Left lung (tissue), 10 donors: ENCODE measurements around the gene LSM5. TPM values are rescaled to one million over a fixed set of nuclear protein-coding genes. Genes with fewer than 3 reads are reported as not detected.
"Not testable (repeated sequence)": the region's sequence is repeated elsewhere in the genome, so short reads cannot be mapped to it uniquely, and the experiment has no call there.

ENCODE experiments used
- ATAC-seq: fragments of 200-7000 bp; cut with Tn5 transposase; one replicate; pipeline ENCODE4 v1.9.1; 2020; ENCODE audit warnings: moderate library complexity
- DNase-seq, 4 donors: peaks; one replicate each; pipeline ENCODE4 v3.0.0-alpha.2; 2013 to 2020
- H3K27ac ChIP-seq, 2 donors: fragments of 200-600 bp; sonication (generic) in 1 of 2; one replicate each; pipeline versions ENCODE4 v1.5.0 to v1.8.0; 2020 to 2021
- H3K27me3 ChIP-seq, 2 donors: fragments of 200-600 bp; sonication (generic) in 1 of 2; one replicate each; pipeline versions ENCODE4 v1.5.0 to v1.8.0; 2020 to 2021
- H3K36me3 ChIP-seq, 2 donors: fragments of 200-600 bp; sonication (generic) in 1 of 2; one replicate each; pipeline versions ENCODE4 v1.5.0 to v1.8.0; 2020 to 2021
- H3K4me1 ChIP-seq, 2 donors: fragments of 200-600 bp; one replicate each; pipeline ENCODE4 v1.8.0; 2021
- H3K4me3 ChIP-seq, 2 donors: fragments of 200-600 bp; sonication (generic) in 1 of 2; one replicate each; pipeline versions ENCODE4 v1.5.0 to v1.8.0; 2020 to 2021; ENCODE audit warnings: mild to moderate bottlenecking in 1 of 2
- H3K9me3 ChIP-seq, 2 donors: fragments of 200-600 bp; sonication (generic) in 1 of 2; one replicate each; pipeline versions ENCODE4 v1.5.0 to v1.8.0; 2020 to 2021
- intact Hi-C, 2 donors: fragments of 100-400 bp; cut with DNase I; formaldehyde crosslinking; loops; one replicate each; pipeline versions ENCODE4 v1.11.2 to v1.14.2; 2022
- polyA plus RNA-seq, 6 donors: library from polyadenylated mRNA; unstranded; fragments of 120-200 nt; gene quantifications; one replicate each; pipeline ENCODE4 v1.2.1, GENCODE V29; 2013; ENCODE audit not compliant: insufficient read length in 6 of 6
- total RNA-seq, 2 donors: library from RNA; stranded (reverse); fragmentation: NEBNext Ultra II Directional; extraction: Animal tissue kit (Norgen Biotek cat#: 25700); gene quantifications; one replicate each; pipeline ENCODE4 v1.2.1, GENCODE V29; 2021
- TF ChIP-seq, protein P1 (sequence below), 2 donors: fragments of 200-600 bp; sonication (generic) in 1 of 2; IDR thresholded peaks; one replicate each; pipeline versions ENCODE4 v1.5.0 to v1.8.0; 2021; ENCODE audit warnings: antibody characterized with exemption in 2 of 2
- donor health status: DM: no; HTN: yes; CAD: no.
- donor health status: DM: no; HTN: no; CAD: no.

Gene LSM5
- total and polyA plus RNA-seq, 8 donors: 39.4 to 90.0 (median 74.5) TPM

DNA sequence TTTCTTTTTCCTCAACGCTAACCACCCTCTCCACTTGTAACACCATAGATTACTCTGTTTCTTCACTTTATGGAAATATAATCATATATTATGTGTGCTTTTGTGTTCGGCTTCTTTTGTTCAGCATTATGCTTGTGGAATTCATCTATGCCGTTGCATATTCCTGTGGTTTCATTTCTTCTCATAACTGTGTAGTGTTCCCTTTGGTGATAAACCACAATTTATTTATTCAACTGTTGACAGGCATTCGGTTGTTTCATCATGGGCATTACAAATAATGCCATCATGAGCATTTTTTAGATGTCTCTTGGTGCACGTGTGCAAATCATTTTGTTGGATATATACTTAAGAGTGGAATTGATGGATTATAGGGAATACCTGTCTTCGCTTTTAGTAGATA, 17.2 kb upstream of the LSM5 start:
- Histone ChIP-seq H3K27me3 (no peaks in the 10 kb centered on the region), H3K4me3 (no peak overlapping the region), H3K9me3 (no peaks in the 10 kb centered on the region), H3K4me1 (peaks cover 0 to 28% of the 10 kb centered on the region in 2 donors), H3K36me3 (no peaks in the 10 kb centered on the region), H3K27ac (no peak overlapping the region)
- TF ChIP-seq, protein P1, sequence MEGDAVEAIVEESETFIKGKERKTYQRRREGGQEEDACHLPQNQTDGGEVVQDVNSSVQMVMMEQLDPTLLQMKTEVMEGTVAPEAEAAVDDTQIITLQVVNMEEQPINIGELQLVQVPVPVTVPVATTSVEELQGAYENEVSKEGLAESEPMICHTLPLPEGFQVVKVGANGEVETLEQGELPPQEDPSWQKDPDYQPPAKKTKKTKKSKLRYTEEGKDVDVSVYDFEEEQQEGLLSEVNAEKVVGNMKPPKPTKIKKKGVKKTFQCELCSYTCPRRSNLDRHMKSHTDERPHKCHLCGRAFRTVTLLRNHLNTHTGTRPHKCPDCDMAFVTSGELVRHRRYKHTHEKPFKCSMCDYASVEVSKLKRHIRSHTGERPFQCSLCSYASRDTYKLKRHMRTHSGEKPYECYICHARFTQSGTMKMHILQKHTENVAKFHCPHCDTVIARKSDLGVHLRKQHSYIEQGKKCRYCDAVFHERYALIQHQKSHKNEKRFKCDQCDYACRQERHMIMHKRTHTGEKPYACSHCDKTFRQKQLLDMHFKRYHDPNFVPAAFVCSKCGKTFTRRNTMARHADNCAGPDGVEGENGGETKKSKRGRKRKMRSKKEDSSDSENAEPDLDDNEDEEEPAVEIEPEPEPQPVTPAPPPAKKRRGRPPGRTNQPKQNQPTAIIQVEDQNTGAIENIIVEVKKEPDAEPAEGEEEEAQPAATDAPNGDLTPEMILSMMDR (IDR thresholded peaks at IDR 0.05): no peak
- intact Hi-C loops: no loop called here
- DNase-seq: no peak
- no peak for ATAC-seq

DNA sequence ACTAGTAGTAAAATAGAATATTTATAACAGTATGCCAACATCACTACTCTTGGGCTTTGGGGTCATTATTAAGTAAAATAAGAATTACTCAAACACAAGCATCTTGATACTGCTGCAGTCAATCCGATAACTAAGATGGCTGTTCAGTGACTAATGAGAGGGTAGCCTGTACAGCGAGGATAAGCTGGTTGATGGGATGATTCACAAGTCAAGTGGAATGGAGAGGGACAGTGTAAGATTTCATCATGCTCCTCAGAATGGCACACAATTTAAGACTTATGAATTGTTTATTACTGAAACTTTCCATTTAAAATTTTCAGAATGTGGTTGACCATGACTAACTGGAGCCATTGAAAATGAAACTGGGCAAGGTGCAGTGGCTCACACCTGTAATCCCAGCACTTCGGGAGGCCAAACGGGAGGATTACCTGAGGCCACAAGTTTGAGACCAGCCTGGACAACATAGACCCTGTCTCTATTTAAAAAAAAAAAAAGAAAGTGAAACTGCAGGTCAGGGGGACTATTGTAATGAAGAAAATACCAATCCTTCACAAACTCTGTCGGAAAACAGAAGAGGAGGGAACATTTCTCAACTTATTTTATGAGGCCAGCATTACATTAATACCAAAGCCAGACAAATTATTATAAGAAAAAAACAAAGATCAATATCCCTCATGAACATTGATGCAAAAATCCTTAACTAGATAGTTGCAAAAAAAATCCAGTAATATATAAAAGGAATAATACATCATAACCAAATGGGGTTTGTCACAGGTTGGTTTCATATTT, 16.3 kb upstream of the LSM5 start:
- ATAC-seq (peak; percentile 35), DNase-seq (no peak)
- Histone ChIP-seq H3K4me1 (peaks cover 7 to 37% of the 10 kb centered on the region in 2 donors), H3K9me3 (no peaks in the 10 kb centered on the region), H3K4me3 (no peak overlapping the region), H3K27me3 (no peaks in the 10 kb centered on the region), H3K27ac (no peak overlapping the region), H3K36me3 (no peaks in the 10 kb centered on the region)
- TF ChIP-seq, protein P1 (IDR thresholded peaks at IDR 0.05): no peak
- intact Hi-C loops: no loop called here

DNA sequence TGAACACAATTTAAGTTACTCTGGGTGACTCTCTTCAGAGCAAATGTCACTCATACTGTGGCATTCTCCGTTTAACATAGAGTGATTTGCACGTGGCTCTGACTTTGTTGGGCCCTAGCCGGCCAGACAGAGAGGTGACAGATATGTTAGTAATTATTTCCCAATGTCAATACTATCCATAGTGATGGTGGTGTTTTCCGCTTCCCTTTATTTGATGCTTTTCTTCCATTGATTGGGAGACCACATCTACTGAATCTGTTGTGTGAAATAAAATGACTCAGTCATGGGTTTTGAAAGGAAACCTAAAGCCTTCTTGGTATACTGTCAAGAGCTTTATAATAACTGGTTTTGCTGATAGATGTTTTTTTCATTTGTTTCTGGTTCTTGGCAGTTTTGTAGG, 12.5 kb upstream of the LSM5 start:
- Histone ChIP-seq H3K9me3 (no peaks in the 10 kb centered on the region), H3K4me1 (peaks cover 17 to 56% of the 10 kb centered on the region in 2 donors), H3K27me3 (no peaks in the 10 kb centered on the region), H3K4me3 (no peak overlapping the region), H3K36me3 (no peaks in the 10 kb centered on the region), H3K27ac (no peak overlapping the region)
- TF ChIP-seq, protein P1 (IDR thresholded peaks at IDR 0.05): no peak
- DNase-seq (no peak), ATAC-seq (no peak)
- intact Hi-C loops: no loop called here

DNA sequence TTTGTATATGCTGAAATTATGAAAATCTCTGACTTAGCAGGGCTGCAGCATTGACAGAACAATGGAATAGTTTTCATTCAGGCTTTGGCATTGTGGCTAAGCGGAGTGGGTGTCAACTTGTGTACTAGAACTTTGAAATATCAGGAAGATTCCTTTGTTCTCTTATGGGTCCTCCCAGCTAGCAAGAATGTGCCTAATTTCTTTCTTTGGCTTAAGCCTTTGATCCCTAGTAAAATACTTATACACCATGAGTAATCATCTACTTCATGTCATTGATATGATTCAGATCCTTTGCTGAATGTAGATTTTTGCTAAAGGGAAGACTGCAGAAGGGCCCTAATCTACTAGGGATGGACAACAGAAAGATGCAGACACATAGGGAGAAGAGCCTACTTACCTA, 11.3 kb upstream of the LSM5 start:
- peak overlapping the region in 1 of 2 donors; percentile 78 for H3K27ac ChIP-seq
- DNase-seq (no peak), ATAC-seq (peak; percentile 42)
- no peaks in the 10 kb centered on the region for H3K27me3 ChIP-seq
- no peaks in the 10 kb centered on the region for H3K36me3 ChIP-seq
- intact Hi-C loops: no loop called here
- peaks cover 17 to 59% of the 10 kb centered on the region in 2 donors for H3K4me1 ChIP-seq
- no peak overlapping the region for H3K4me3 ChIP-seq
- H3K9me3 ChIP-seq: no peaks in the 10 kb centered on the region
- TF ChIP-seq, protein P1 (IDR thresholded peaks at IDR 0.05): no peak

DNA sequence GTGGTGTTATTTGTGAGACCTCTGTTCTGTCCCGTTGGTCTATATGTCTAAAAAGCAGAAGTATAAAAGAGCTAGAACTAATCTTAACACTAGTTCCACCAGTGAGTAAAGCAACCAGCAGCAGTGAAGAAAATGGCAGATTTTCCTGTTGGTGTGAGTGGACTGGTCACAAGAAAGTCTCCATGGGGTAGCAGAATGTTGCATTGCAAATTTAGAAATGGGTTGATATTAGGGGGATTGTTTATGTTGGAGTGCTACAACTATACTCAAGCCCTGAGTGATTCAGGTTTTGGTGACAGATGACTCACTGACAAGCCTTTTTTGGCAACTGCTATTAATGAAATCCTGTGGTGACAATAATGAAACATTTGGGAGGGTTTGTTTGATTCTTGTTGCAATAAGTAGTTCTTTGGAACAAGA, 10.8 kb upstream of the LSM5 start:
- intact Hi-C loops: no loop called here
- H3K9me3 ChIP-seq: no peaks in the 10 kb centered on the region
- DNase-seq (no peak), ATAC-seq (peak; percentile 65)
- peaks cover 17 to 55% of the 10 kb centered on the region in 2 donors for H3K4me1 ChIP-seq
- H3K36me3 ChIP-seq: no peaks in the 10 kb centered on the region
- H3K4me3 ChIP-seq: no peak overlapping the region
- H3K27me3 ChIP-seq: no peaks in the 10 kb centered on the region
- TF ChIP-seq, protein P1 (IDR thresholded peaks at IDR 0.05): no peak
- peak overlapping the region in 1 of 2 donors; percentile 78 for H3K27ac ChIP-seq

DNA sequence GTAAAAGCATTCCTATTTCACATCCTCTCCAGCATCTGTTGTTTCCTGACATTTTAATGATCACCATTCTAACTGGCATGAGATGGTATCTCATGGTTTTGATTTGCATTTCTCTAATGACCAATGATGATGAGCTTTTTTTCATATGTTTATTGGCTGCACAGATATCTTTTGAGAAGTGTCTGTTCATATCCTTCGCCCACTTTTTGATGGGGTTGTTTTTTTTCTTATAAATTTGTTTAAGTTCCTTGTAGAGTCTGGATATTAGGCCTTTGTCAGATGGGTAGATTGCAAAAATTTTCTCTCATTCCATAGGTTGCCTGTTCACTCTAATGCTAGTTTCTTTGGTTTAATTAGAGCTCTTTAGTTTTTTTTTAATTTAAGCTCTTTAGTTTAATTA, 10.0 kb upstream of the LSM5 start:
- H3K9me3 ChIP-seq, H3K36me3 ChIP-seq, DNase-seq, ATAC-seq, intact Hi-C loops, H3K27me3 ChIP-seq, H3K4me3 ChIP-seq: not testable (repeated sequence)
- H3K4me1 ChIP-seq: peaks cover 17 to 50% of the 10 kb centered on the region in 2 donors
- peak overlapping the region in 1 of 2 donors; percentile 78 for H3K27ac ChIP-seq

DNA sequence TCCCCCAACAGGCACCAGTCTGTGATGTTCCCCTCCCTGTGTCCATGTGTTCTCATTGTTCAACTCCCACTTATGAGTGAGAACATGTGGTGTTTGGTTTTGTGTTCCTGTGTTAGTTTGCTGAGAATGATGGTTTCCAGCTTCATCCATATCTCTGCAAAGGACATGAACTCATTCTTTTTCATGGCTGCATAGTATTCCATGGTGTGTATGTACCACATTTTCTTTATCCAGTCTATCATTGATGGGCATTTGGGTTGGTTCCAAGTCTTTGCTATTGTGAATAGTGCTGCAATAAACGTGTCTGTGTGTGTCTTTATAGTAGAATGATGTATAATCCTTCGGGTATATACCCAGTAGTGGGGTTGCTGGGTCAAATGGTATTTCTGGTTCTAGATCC, 9.6 kb upstream of the LSM5 start:
- DNase-seq, H3K27ac ChIP-seq, H3K36me3 ChIP-seq, H3K4me3 ChIP-seq, ATAC-seq, H3K9me3 ChIP-seq, H3K27me3 ChIP-seq, intact Hi-C loops: not testable (repeated sequence)
- H3K4me1 ChIP-seq: peaks cover 17 to 50% of the 10 kb centered on the region in 2 donors
